GM18505 (cell line): ENCODE measurements around the gene ITPRIP.

ENCODE experiments used
- ATAC-seq: cut with Tn5 transposase; IDR thresholded peaks from one replicate; pipeline ENCODE4 v1.9.1; 2021; ENCODE audit not compliant: unreplicated experiment
- POLR2A ChIP-seq: IDR thresholded peaks from 4 replicates; pipeline ENCODE4 v1.6.1; 2011; ENCODE audit warnings: borderline replicate concordance; ENCODE audit not compliant: insufficient read depth, insufficient read length; ENCODE audit errors: extremely low read depth

Gene ITPRIP

GRCh38 chr10:104300002-104300735 is 38.1 kb downstream of the ITPRIP start:
- no peak for ATAC-seq

GRCh38 chr10:104299031-104299904 is 39.0 kb downstream of the ITPRIP start:
- no peak for ATAC-seq
- TF ChIP-seq POLR2A: no peak

More at GRCh38 chr10:104300002-104300735, 38.1 kb downstream of the ITPRIP start:
- no peak for TF ChIP-seq POLR2A

- no peak for ATAC-seq
- no peak for TF ChIP-seq POLR2A
Observed at GRCh38 chr10:104297697-104298660, 40.3 kb downstream of the ITPRIP start.

- ATAC-seq: no peak
Observed at GRCh38 chr10:104296687-104297436, 41.4 kb downstream of the ITPRIP start.

GRCh38 chr10:104293781-104294321 is 44.4 kb downstream of the ITPRIP start:
- no peak for ATAC-seq
- TF ChIP-seq POLR2A: no peak

More at GRCh38 chr10:104296687-104297436, 41.4 kb downstream of the ITPRIP start:
- TF ChIP-seq POLR2A: no peak

GRCh38 chr10:104293011-104293410 is 45.3 kb downstream of the ITPRIP start:
- no peak for ATAC-seq
- TF ChIP-seq POLR2A: no peak

- no peak for TF ChIP-seq POLR2A
- peak; percentile 98 for ATAC-seq
Observed at GRCh38 chr10:104291439-104291951, 46.8 kb downstream of the ITPRIP start.

- no peak for TF ChIP-seq POLR2A
- ATAC-seq: no peak
Observed at GRCh38 chr10:104288355-104288754, 49.9 kb downstream of the ITPRIP start.

- ATAC-seq: no peak
- no peak for TF ChIP-seq POLR2A
Observed at GRCh38 chr10:104286939-104287338, 51.3 kb downstream of the ITPRIP start.

GRCh38 chr10:104284846-104285245 is 53.4 kb downstream of the ITPRIP start:
- no peak for ATAC-seq
- no peak for TF ChIP-seq POLR2A

GRCh38 chr10:104281694-104282093 is 56.6 kb downstream of the ITPRIP start:
- no peak for TF ChIP-seq POLR2A
- ATAC-seq: no peak
